ENCODE measurements around the gene GYPB. TPM values are rescaled to one million over a fixed set of nuclear protein-coding genes. Genes with fewer than 3 reads are reported as not detected.
"Not testable (repeated sequence)": the region's sequence is repeated elsewhere in the genome, so short reads cannot be mapped to it uniquely, and the experiment has no call there.

GYPB gene
- total and polyA plus RNA-seq, 2 of the 8 experiments (the other 6 are each of a cell fraction or from before 2014, with no cell fraction given), result not detected

DNA sequence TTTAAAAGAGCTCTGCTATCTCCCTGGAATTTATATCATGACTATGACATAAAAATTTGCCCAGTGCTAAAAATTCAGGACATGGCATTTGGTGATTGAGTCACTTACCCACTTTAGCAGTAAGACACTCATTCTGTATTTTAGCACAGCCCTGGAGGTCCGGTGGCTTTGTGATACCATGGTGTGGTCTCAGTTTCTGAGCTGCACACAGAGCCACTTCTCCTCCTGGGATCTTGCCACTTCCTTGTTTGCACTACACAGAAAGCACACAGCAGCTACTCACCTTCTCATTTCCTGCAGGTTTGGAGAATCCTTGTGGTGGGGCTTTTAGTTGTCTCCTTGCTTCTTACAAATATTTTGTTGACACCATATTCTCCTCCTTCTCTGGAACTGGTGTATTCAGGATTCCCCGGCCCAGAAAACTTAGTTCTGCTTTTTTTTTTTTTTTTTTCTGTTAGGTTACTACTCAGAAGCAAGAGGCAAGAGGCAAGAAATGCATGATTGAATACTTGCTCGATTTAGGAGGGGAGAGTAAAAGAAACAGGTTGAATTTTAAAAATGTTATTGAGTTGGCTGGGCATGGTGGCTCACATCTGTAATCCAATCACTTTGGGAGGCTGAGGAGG lies 41.2 kb upstream of the GYPB start:
- H4K91ac ChIP-seq (replicated peaks; ENCODE audit: insufficient read length, low read length); H3K23ac ChIP-seq (ENCODE audit: insufficient read length); H3K27me3 ChIP-seq (replicated peaks in 1 of 4; ENCODE audit: control insufficient read depth in 3 of 4, extremely low read depth in 1 of 4, insufficient read depth in 3 of 4, low read length in 3 of 4); H3K23me2 ChIP-seq (ENCODE audit: low read depth, low read length); H2BK5ac ChIP-seq (ENCODE audit: low read depth, low read length); H2BK12ac ChIP-seq (ENCODE audit: low read depth, low read length); H3K9ac ChIP-seq (replicated peaks in 1 of 4; ENCODE audit: extremely low read depth in 1 of 4, low read depth in 3 of 4, low read length in 3 of 4); H4K8ac ChIP-seq (ENCODE audit: extremely low read depth, insufficient read depth, low read length); H3K79me2 ChIP-seq (ENCODE audit: control insufficient read depth in 1 of 2, insufficient read depth in 2 of 2, low read length in 2 of 2); H2BK20ac ChIP-seq (ENCODE audit: low read length); H2AFZ ChIP-seq (ENCODE audit: low read length); H4K5ac ChIP-seq (ENCODE audit: insufficient read length, low read depth, low read length); POLR2A ChIA-PET (ENCODE audit: partially characterized antibody); H3K36me3 ChIP-seq (ENCODE audit: control insufficient read depth in 2 of 4, insufficient read depth in 4 of 4, low read length in 3 of 4); H3K4me3 ChIP-seq (ENCODE audit: extremely low read depth in 1 of 4, insufficient read depth in 2 of 4, low read depth in 3 of 4, low read length in 4 of 4); H3K27ac ChIP-seq (ENCODE audit: low read depth, low read length); H3K9me3 ChIP-seq (ENCODE audit: insufficient read depth in 2 of 2, low read depth in 1 of 2, low read length in 1 of 2); H3K14ac ChIP-seq (ENCODE audit: insufficient read length); H3K4ac ChIP-seq (replicated peaks; ENCODE audit: insufficient read length, low read depth, low read length); H3K4me1 ChIP-seq (replicated peaks in 1 of 4; ENCODE audit: control insufficient read depth in 3 of 4, insufficient read depth in 4 of 4, low read length in 3 of 4); H3K56ac ChIP-seq (replicated peaks; ENCODE audit: insufficient read length, low read depth, low read length); H3K4me2 ChIP-seq (ENCODE audit: insufficient read depth in 1 of 2, low read depth in 2 of 2, low read length in 2 of 2); H3K79me1 ChIP-seq (ENCODE audit: low read depth, low read length); H2BK120ac ChIP-seq (replicated peaks; ENCODE audit: low read depth, low read length); DNase-seq (ENCODE audit: low read depth in 1 of 2, low spot score in 2 of 2); H2BK15ac ChIP-seq (ENCODE audit: low read length); H4K20me1 ChIP-seq (replicated peaks in 1 of 2; ENCODE audit: control insufficient read depth in 1 of 2, insufficient read depth in 2 of 2, low read length in 2 of 2); H3K18ac ChIP-seq (ENCODE audit: extremely low read depth, low read length); H2AK5ac ChIP-seq (ENCODE audit: low read depth, low read length); FAIRE-seq: not testable (repeated sequence)
- WGBS, 2 experiments (ENCODE audit: extremely low coverage in 1 of 2, insufficient coverage in 1 of 2, insufficient read length in 1 of 2, insufficient replicate concordance in 2 of 2, low coverage in 1 of 2, low lambda C conversion rate in 2 of 2, missing lambda C conversion rate in 1 of 2), result 83% methylated on average over 3 of the region's 3 CpGs; no CpG with 5 or more reads in 1 of the 2 experiments
- CTCF ChIA-PET (ENCODE audit: partially characterized antibody), result interaction anchor here (1.0 kb wide), 1 partner anchor 30 kb away, joined by 3 read pairs; no protein-coding TSS in a partner anchor

All from H1 (cell line).